Activated naive CD8-positive, alpha-beta T cell (primary cell): ENCODE data around the gene LDLRAD4.
A peak's percentile ranks its signal among the peaks of the same experiment; 100 is the strongest.

Experiments used
- H3K27ac Mint-ChIP-seq: one replicate; pipeline ENCODE4 v1.8.0; 2021; ENCODE audit warnings: mixed read lengths
- H3K27me3 Mint-ChIP-seq: one replicate; pipeline ENCODE4 v1.8.0; 2021; ENCODE audit warnings: mixed read lengths
- H3K36me3 Mint-ChIP-seq: one replicate; pipeline ENCODE4 v1.8.0; 2021; ENCODE audit warnings: mixed read lengths
- H3K4me1 Mint-ChIP-seq: one replicate; pipeline ENCODE4 v1.8.0; 2021; ENCODE audit warnings: low read depth, mixed read lengths
- H3K4me3 Mint-ChIP-seq: one replicate; pipeline ENCODE4 v1.8.0; 2021; ENCODE audit warnings: mild to moderate bottlenecking, mixed read lengths
- H3K9me3 Mint-ChIP-seq: one replicate; pipeline ENCODE4 v1.8.0; 2021; ENCODE audit warnings: low read depth, mixed read lengths

Gene LDLRAD4

GRCh38 chr18:13316063-13316462 is 97.5 kb downstream of the LDLRAD4 start:
- Mint-ChIP-seq H3K4me1 (peaks cover 29% of the 10 kb centered on the region), H3K27me3 (no peaks in the 10 kb centered on the region), H3K9me3 (peaks cover 12% of the 10 kb centered on the region)

DNA sequence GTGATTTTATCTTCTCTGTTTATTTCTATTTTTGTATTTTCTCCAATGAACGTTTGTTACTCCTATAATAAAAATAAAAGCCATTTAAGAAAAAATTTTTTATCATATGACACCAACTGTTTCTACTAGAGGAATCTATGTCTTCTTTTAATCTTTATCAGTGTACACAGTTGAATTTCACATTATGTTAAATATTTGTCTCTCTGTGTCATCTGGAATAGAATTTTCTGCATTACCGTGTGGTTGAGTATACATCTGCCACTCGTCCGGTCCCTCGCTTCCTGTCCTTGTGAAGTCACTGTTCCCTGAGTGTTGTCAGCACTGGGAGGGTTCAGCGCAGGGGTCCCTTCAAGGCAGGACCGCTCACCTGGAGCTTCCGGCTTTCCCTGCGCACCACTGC is 99.2 kb downstream of the LDLRAD4 start:
- Mint-ChIP-seq H3K36me3 (peaks cover 9% of the 10 kb centered on the region), H3K27me3 (no peaks in the 10 kb centered on the region), H3K27ac (no peak overlapping the region), H3K9me3 (peaks cover 12% of the 10 kb centered on the region), H3K4me3 (no peak overlapping the region), H3K4me1 (peaks cover 21% of the 10 kb centered on the region)

More at GRCh38 chr18:13316063-13316462, 97.5 kb downstream of the LDLRAD4 start:
- Mint-ChIP-seq H3K36me3 (peaks cover 9% of the 10 kb centered on the region), H3K27ac (no peak overlapping the region), H3K4me3 (no peak overlapping the region)

GRCh38 chr18:13318731-13319501 is 100.4 kb downstream of the LDLRAD4 start:
- Mint-ChIP-seq H3K9me3 (peaks cover 12% of the 10 kb centered on the region), H3K4me1 (peaks cover 10% of the 10 kb centered on the region), H3K4me3 (no peak overlapping the region), H3K27me3 (no peaks in the 10 kb centered on the region), H3K36me3 (peaks cover 9% of the 10 kb centered on the region), H3K27ac (no peak overlapping the region)

DNA sequence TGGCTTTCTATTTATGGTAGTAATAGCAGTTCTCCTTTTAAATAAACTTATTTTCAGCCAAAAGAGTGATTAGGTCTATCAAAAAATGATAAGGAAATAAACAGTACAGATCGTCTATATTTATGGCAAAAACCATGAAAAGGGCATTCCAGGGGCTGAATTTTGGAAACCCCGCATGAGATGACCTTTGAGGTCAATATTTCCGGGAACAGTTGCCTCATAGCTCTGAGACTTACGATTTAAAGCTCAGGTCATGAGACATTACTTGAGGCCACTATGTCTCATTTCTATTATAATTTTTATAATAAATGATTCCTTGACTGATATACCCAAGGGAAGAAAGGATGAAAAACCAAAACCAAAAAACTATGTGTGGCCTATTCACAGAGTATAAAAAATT is 101.1 kb downstream of the LDLRAD4 start:
- H3K27ac Mint-ChIP-seq = peak overlapping the region; percentile 54
- no peak overlapping the region for H3K4me3 Mint-ChIP-seq
- peaks cover 9% of the 10 kb centered on the region for H3K36me3 Mint-ChIP-seq
- no peaks in the 10 kb centered on the region for H3K27me3 Mint-ChIP-seq
- peaks cover 12% of the 10 kb centered on the region for H3K9me3 Mint-ChIP-seq
- H3K4me1 Mint-ChIP-seq = peaks cover 3% of the 10 kb centered on the region

DNA sequence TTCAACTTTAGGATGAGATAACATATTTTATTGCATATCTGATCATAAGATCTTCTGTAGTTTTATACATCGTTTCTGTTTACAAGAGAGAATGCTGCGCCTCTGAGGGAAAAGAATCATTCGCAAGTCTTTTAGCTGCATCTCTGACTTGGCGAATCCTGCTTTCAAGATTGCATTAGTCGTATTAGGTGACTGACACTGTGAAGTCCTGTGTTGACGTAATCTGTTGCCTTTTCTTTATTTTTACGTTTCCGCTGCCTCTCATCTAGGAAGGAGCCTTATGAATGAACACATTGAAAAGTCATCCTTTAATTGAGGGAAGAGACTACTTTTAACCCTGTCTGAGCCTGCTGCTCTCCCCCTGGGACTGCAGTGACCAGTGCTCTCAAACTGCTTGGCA is 101.5 kb downstream of the LDLRAD4 start:
- Mint-ChIP-seq H3K9me3 (peaks cover 12% of the 10 kb centered on the region), H3K27me3 (no peaks in the 10 kb centered on the region), H3K27ac (no peak overlapping the region), H3K4me3 (no peak overlapping the region), H3K4me1 (peaks cover 2% of the 10 kb centered on the region), H3K36me3 (peaks cover 9% of the 10 kb centered on the region)

GRCh38 chr18:13320891-13321425 is 102.4 kb downstream of the LDLRAD4 start:
- Mint-ChIP-seq H3K36me3 (peaks cover 8% of the 10 kb centered on the region), H3K4me3 (no peak overlapping the region), H3K4me1 (peaks cover 2% of the 10 kb centered on the region), H3K27me3 (no peaks in the 10 kb centered on the region), H3K9me3 (peaks cover 8% of the 10 kb centered on the region), H3K27ac (no peak overlapping the region)

- Mint-ChIP-seq H3K9me3 (no peaks in the 10 kb centered on the region), H3K27ac (no peak overlapping the region), H3K4me1 (peaks cover 2% of the 10 kb centered on the region), H3K4me3 (no peak overlapping the region), H3K27me3 (no peaks in the 10 kb centered on the region), H3K36me3 (no peaks in the 10 kb centered on the region)
Measured at GRCh38 chr18:13321923-13322322, 103.4 kb downstream of the LDLRAD4 start.

GRCh38 chr18:13323186-13323585 is 104.6 kb downstream of the LDLRAD4 start:
- no peak overlapping the region for H3K27ac Mint-ChIP-seq
- H3K4me3 Mint-ChIP-seq = no peak overlapping the region
- H3K4me1 Mint-ChIP-seq = peaks cover 2% of the 10 kb centered on the region
- no peaks in the 10 kb centered on the region for H3K9me3 Mint-ChIP-seq
- H3K36me3 Mint-ChIP-seq = peaks cover 3% of the 10 kb centered on the region
- no peaks in the 10 kb centered on the region for H3K27me3 Mint-ChIP-seq

GRCh38 chr18:13324880-13325279 is 106.3 kb downstream of the LDLRAD4 start:
- no peak overlapping the region for H3K27ac Mint-ChIP-seq
- no peak overlapping the region for H3K4me3 Mint-ChIP-seq
- peaks cover 2% of the 10 kb centered on the region for H3K4me1 Mint-ChIP-seq
- H3K36me3 Mint-ChIP-seq = peaks cover 6% of the 10 kb centered on the region
- H3K27me3 Mint-ChIP-seq = no peaks in the 10 kb centered on the region
- no peaks in the 10 kb centered on the region for H3K9me3 Mint-ChIP-seq

DNA sequence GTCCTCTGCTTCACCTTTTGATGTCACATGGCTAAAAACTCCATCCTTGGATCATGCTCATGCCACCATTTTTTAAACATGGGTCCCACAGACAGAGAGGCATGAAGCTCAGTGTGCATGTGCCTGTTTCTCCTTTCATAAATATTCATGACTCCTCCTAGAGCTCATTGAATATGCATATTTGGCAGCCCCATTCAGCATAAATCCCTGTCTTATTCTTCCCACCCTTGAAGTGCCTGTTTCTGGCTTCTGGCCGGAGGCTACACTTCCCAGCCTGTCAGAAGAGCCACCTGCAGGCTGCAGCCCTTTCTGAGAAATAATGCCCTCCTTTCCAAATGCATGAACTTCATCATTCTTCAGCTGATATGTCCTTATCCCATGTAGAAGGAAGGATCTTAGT is 109.7 kb downstream of the LDLRAD4 start:
- peaks cover 9% of the 10 kb centered on the region for H3K36me3 Mint-ChIP-seq
- H3K27me3 Mint-ChIP-seq = no peaks in the 10 kb centered on the region
- H3K4me1 Mint-ChIP-seq = peaks cover 15% of the 10 kb centered on the region
- no peak overlapping the region for H3K27ac Mint-ChIP-seq
- no peak overlapping the region for H3K4me3 Mint-ChIP-seq
- peaks cover 4% of the 10 kb centered on the region for H3K9me3 Mint-ChIP-seq

- peaks cover 15% of the 10 kb centered on the region for H3K9me3 Mint-ChIP-seq
- no peak overlapping the region for H3K27ac Mint-ChIP-seq
- no peak overlapping the region for H3K4me3 Mint-ChIP-seq
- no peaks in the 10 kb centered on the region for H3K27me3 Mint-ChIP-seq
- peaks cover 19% of the 10 kb centered on the region for H3K4me1 Mint-ChIP-seq
- peaks cover 13% of the 10 kb centered on the region for H3K36me3 Mint-ChIP-seq
Measured at GRCh38 chr18:13330996-13331395, 112.4 kb downstream of the LDLRAD4 start.

- peaks cover 13% of the 10 kb centered on the region for H3K36me3 Mint-ChIP-seq
- no peak overlapping the region for H3K4me3 Mint-ChIP-seq
- peaks cover 23% of the 10 kb centered on the region for H3K4me1 Mint-ChIP-seq
- no peaks in the 10 kb centered on the region for H3K27me3 Mint-ChIP-seq
- peaks cover 15% of the 10 kb centered on the region for H3K9me3 Mint-ChIP-seq
- no peak overlapping the region for H3K27ac Mint-ChIP-seq
Measured at GRCh38 chr18:13331846-13332245, 113.3 kb downstream of the LDLRAD4 start.

GRCh38 chr18:13332874-13333273 is 114.3 kb downstream of the LDLRAD4 start:
- peaks cover 21% of the 10 kb centered on the region for H3K4me1 Mint-ChIP-seq
- no peaks in the 10 kb centered on the region for H3K27me3 Mint-ChIP-seq
- peaks cover 15% of the 10 kb centered on the region for H3K9me3 Mint-ChIP-seq
- peaks cover 10% of the 10 kb centered on the region for H3K36me3 Mint-ChIP-seq
- H3K4me3 Mint-ChIP-seq = no peak overlapping the region
- H3K27ac Mint-ChIP-seq = no peak overlapping the region

- Mint-ChIP-seq H3K4me3 (no peak overlapping the region), H3K4me1 (peaks cover 21% of the 10 kb centered on the region), H3K36me3 (peaks cover 9% of the 10 kb centered on the region), H3K9me3 (peaks cover 15% of the 10 kb centered on the region), H3K27me3 (no peaks in the 10 kb centered on the region), H3K27ac (no peak overlapping the region)
Measured at GRCh38 chr18:13335903-13336302, 117.3 kb downstream of the LDLRAD4 start.

- H3K4me1 Mint-ChIP-seq = peaks cover 14% of the 10 kb centered on the region
- no peak overlapping the region for H3K4me3 Mint-ChIP-seq
- H3K9me3 Mint-ChIP-seq = peaks cover 15% of the 10 kb centered on the region
- no peaks in the 10 kb centered on the region for H3K27me3 Mint-ChIP-seq
- no peak overlapping the region for H3K27ac Mint-ChIP-seq
- peaks cover 12% of the 10 kb centered on the region for H3K36me3 Mint-ChIP-seq
Measured at GRCh38 chr18:13336841-13337240, 118.3 kb downstream of the LDLRAD4 start.

DNA sequence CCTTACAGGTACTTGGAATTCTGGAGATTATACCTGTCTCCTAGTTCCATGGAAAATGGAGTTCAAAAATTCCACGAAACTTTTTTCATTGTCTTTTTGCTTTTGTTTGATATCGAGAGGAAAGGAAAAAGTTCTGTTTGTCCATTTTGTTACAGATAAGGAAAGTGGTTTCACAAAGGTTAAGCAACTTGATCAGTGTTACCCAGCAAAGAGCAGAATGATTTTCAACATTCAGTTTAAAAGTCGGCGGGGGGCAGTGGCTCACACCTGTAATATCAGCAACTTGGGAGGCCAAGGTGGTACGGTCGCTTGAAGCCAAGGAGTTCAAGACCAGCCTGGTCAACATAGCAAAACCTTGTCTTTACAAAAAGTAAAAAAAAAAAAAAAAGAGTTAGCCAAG is 118.8 kb downstream of the LDLRAD4 start:
- peaks cover 12% of the 10 kb centered on the region for H3K36me3 Mint-ChIP-seq
- no peak overlapping the region for H3K4me3 Mint-ChIP-seq
- H3K4me1 Mint-ChIP-seq = peaks cover 10% of the 10 kb centered on the region
- H3K27me3 Mint-ChIP-seq = no peaks in the 10 kb centered on the region
- peaks cover 15% of the 10 kb centered on the region for H3K9me3 Mint-ChIP-seq
- H3K27ac Mint-ChIP-seq = no peak overlapping the region
